ENCODE data around the gene TSEN2. TPM values are rescaled to one million over a fixed set of nuclear protein-coding genes. Genes with fewer than 3 reads are reported as not detected.

Gene TSEN2
- total RNA-seq, 1 donor from 2014 or later = 11.4 TPM

GRCh38 chr3:12579905-12580304 is 95.6 kb downstream of the TSEN2 start:
- no peak overlapping the region for H3K4me3 ChIP-seq (ENCODE audit: low read depth, low read length)
- peaks cover 5% of the 10 kb centered on the region for H3K36me3 ChIP-seq (ENCODE audit: control insufficient read depth, insufficient read depth, low read length)
- DNase-seq (ENCODE audit: low read depth) = no peak
- no peaks in the 10 kb centered on the region for H3K27me3 ChIP-seq (ENCODE audit: control insufficient read depth, insufficient read depth, low read length)
- no peak for TF ChIP-seq CTCF (IDR thresholded peaks at IDR 0.05; ENCODE audit: insufficient read depth, low read length, poor library complexity, severe bottlenecking)

GRCh38 chr3:12582730-12583129 is 98.5 kb downstream of the TSEN2 start:
- TF ChIP-seq CTCF (IDR thresholded peaks at IDR 0.05; ENCODE audit: insufficient read depth, low read length, poor library complexity, severe bottlenecking) = no peak
- Histone ChIP-seq H3K27me3 (ENCODE audit: control insufficient read depth, insufficient read depth, low read length) (no peaks in the 10 kb centered on the region), H3K4me3 (ENCODE audit: low read depth, low read length) (no peak overlapping the region), H3K36me3 (ENCODE audit: control insufficient read depth, insufficient read depth, low read length) (peaks cover 11% of the 10 kb centered on the region)
- DNase-seq (ENCODE audit: low read depth) = no peak

Other genes with a start within 250 kb of the TSEN2 start
- 14.7 and 16.3 TPM in 2 replicates for gene PPARG, start 195.4 kb upstream of the TSEN2 start, total RNA-seq
- 0.14 and 1.3 TPM in 2 replicates for gene MKRN2OS, start 61.0 kb downstream of the TSEN2 start, total RNA-seq
- 45.9 and 55.6 TPM in 2 replicates for gene MKRN2, start 72.6 kb downstream of the TSEN2 start, total RNA-seq
- gene RAF1, start 179.6 kb downstream of the TSEN2 start, total RNA-seq = 55.8 and 56.9 TPM in 2 replicates

Data from kidney epithelial cell (primary cell).